WTC11 (cell line): Measurements from ENCODE around the gene PPM1L. TPM values are rescaled to one million over a fixed set of nuclear protein-coding genes. Genes with fewer than 3 reads are reported as not detected.

ENCODE experiments used
- GABPB1 ChIP-seq: sonication (generic); formaldehyde crosslinking; IDR thresholded peaks from 2 replicates; pipeline ENCODE4 v1.8.1; 2023; ENCODE audit warnings: mild to moderate bottlenecking, missing genetic modification reagents
- JUN ChIP-seq: sonication (generic); formaldehyde crosslinking; IDR thresholded peaks from 2 replicates; pipeline ENCODE4 v1.8.0; 2023; ENCODE audit warnings: mild to moderate bottlenecking, missing genetic modification reagents
- KAT7 ChIP-seq: sonication (generic); formaldehyde crosslinking; IDR thresholded peaks from 2 replicates; pipeline ENCODE4 v1.8.1; 2023; ENCODE audit warnings: missing genetic modification reagents, mild to moderate bottlenecking, borderline replicate concordance
- NFATC4 ChIP-seq: fragments of 250-450 bp; sonication (Bioruptor Pico); IDR thresholded peaks from 2 replicates; pipeline ENCODE4 v1.9.0; 2021; ENCODE audit warnings: mild to moderate bottlenecking
- NR3C1 ChIP-seq: sonication (generic); formaldehyde crosslinking; conservative IDR thresholded peaks from 2 replicates; pipeline ENCODE4 v1.8.1; 2023; ENCODE audit warnings: low read depth, mild to moderate bottlenecking, missing genetic modification reagents
- RORB ChIP-seq: fragments of 250-450 bp; sonication (Bioruptor Pico); IDR thresholded peaks from 2 replicates; pipeline ENCODE4 v1.9.0; 2021; ENCODE audit warnings: mild to moderate bottlenecking
- SMAD3 ChIP-seq: sonication (generic); formaldehyde crosslinking; IDR thresholded peaks from 2 replicates; pipeline ENCODE4 v1.8.0; 2022; ENCODE audit warnings: missing genetic modification reagents, mild to moderate bottlenecking, borderline replicate concordance
- SP1 ChIP-seq: sonication (generic); formaldehyde crosslinking; conservative IDR thresholded peaks from 2 replicates; pipeline ENCODE4 v1.8.1; 2022; ENCODE audit warnings: missing genetic modification reagents
- TCF7 ChIP-seq: sonication (generic); formaldehyde crosslinking; IDR thresholded peaks from 2 replicates; pipeline ENCODE4 v1.8.0; 2022; ENCODE audit warnings: mild to moderate bottlenecking, low read depth, missing genetic modification reagents, moderate library complexity
- TEAD4 ChIP-seq: sonication (generic); formaldehyde crosslinking; IDR thresholded peaks from 2 replicates; pipeline ENCODE4 v1.8.0; 2022; ENCODE audit warnings: mild to moderate bottlenecking, missing genetic modification reagents
- ZNF121 ChIP-seq: sonication (generic); formaldehyde crosslinking; IDR thresholded peaks from 2 replicates; pipeline ENCODE4 v1.8.0; 2023; ENCODE audit warnings: missing genetic modification reagents
- ZNF671 ChIP-seq: fragments of 250-450 bp; sonication (Bioruptor Pico); IDR thresholded peaks from 2 replicates; pipeline ENCODE4 v1.8.0; 2021; ENCODE audit warnings: mild to moderate bottlenecking
- total RNA-seq: library from RNA; stranded (reverse); gene quantifications from 3 replicates; pipeline ENCODE4 v1.2.3, GENCODE V29; 2021
- TF ChIP-seq, protein P1 (sequence below): sonication (generic); formaldehyde crosslinking; IDR thresholded peaks from 2 replicates; pipeline ENCODE4 v1.8.1; 2023; ENCODE audit warnings: mild to moderate bottlenecking, missing genetic modification reagents, borderline replicate concordance
- TF ChIP-seq, protein P2 (sequence below): sonication (generic); formaldehyde crosslinking; conservative IDR thresholded peaks from 2 replicates; pipeline ENCODE4 v1.8.1; 2022; ENCODE audit warnings: mild to moderate bottlenecking, missing genetic modification reagents
- TF ChIP-seq, protein P3 (sequence below): sonication (generic); formaldehyde crosslinking; IDR thresholded peaks from 2 replicates; pipeline ENCODE4 v1.8.0; 2022; ENCODE audit warnings: mild to moderate bottlenecking, missing genetic modification reagents
- TF ChIP-seq, protein P4 (sequence below): fragments of 200-600 bp; IDR thresholded peaks from 2 replicates; pipeline ENCODE4 v1.8.0; 2022; ENCODE audit warnings: antibody characterized with exemption
- TF ChIP-seq, protein P5 (sequence below): sonication (generic); formaldehyde crosslinking; IDR thresholded peaks from 2 replicates; pipeline ENCODE4 v1.8.1; 2022; ENCODE audit warnings: low read depth, missing genetic modification reagents, borderline replicate concordance
- TF ChIP-seq, protein P6 (sequence below): fragments of 250-450 bp; sonication (Bioruptor Pico); IDR thresholded peaks from 2 replicates; pipeline ENCODE4 v1.9.0; 2021; ENCODE audit warnings: mild to moderate bottlenecking
- TF ChIP-seq, protein P7 (sequence below): sonication (generic); formaldehyde crosslinking; IDR thresholded peaks from 2 replicates; pipeline ENCODE4 v1.8.1; 2022; ENCODE audit warnings: mild to moderate bottlenecking, moderate library complexity, missing genetic modification reagents
- TF ChIP-seq, protein P8 (sequence below): sonication (generic); formaldehyde crosslinking; IDR thresholded peaks from 2 replicates; pipeline ENCODE4 v1.8.0; 2022; ENCODE audit warnings: mild to moderate bottlenecking, missing genetic modification reagents
- TF ChIP-seq, protein P9 (sequence below): sonication (generic); formaldehyde crosslinking; IDR thresholded peaks from 2 replicates; pipeline ENCODE4 v1.8.1; 2022; ENCODE audit warnings: mild to moderate bottlenecking, missing genetic modification reagents, moderate library complexity, borderline replicate concordance

Gene PPM1L
- total RNA-seq, 1 experiment from 2014 or later = 18.1 TPM

DNA sequence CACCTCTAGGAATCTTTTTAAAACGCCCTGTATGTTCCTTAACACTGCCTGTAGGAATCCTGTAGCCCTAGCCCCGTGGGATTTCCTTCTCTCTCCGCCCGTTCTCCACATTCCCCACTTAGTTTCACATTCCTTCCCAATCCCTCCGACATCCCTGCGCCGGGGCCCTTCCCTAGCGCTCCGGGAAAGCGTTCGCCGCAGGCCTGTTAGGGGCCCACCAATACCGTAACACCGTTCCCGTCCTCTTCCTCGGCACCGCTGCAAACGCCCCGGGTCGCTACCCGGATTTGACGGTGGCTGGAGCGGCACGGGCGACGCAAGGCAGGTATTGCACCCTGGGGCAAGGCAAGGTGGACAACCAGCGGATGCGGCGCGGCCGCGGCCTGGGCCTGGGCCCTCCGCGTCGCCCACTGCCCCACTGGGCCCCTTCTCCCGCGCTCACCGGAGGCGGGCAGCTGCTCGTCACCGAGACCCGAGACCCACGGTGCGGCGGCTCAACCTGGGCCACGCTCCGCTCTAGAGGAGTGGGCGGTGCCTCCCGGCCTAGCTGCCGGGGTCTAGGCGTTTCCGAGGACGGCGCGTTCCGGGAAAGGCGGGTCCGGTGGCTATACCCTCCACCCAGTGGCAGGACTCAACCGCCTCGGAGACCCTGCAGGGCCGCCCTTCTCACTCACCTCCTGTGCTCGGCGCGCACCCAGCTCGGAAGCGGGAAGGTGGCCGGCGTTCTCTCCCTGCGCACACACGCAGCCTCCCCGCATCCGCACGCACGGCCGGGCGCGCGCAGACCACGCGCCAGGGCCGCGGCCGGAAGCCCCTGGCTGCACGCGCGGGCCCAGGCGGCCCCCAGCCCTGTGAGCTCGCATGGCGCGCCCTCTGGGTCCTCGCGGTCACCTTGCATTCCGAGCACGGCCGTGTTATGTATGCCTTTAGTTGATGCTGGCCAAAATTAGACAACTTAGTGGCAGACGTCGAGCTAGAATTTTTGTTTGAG is 348.8 kb downstream of the PPM1L start, which contains the start of gene B3GALNT1 (continued):
- TF ChIP-seq NFATC4 (CRISPR knock-in tag) (no peak), ZNF121 (peak; percentile 62; the same call in 1 of the 2 replicates), ZNF671 (CRISPR knock-in tag) (no peak), SP1 (CRISPR knock-in tag) (peak; percentile 51; the same call in 1 of the 2 replicates), TCF7 (peak; percentile 96; the same call in 1 of the 2 replicates), JUN (CRISPR knock-in tag) (peak; percentile 97), TEAD4 (CRISPR knock-in tag) (peak; percentile 93), GABPB1 (no peak), KAT7 (peak; percentile 92; the same call in 1 of the 2 replicates), RORB (CRISPR knock-in tag) (no peak), NR3C1 (no peak), SMAD3 (CRISPR knock-in tag) (peak; percentile 72; the same call in 1 of the 2 replicates)
- TF ChIP-seq, protein P1, sequence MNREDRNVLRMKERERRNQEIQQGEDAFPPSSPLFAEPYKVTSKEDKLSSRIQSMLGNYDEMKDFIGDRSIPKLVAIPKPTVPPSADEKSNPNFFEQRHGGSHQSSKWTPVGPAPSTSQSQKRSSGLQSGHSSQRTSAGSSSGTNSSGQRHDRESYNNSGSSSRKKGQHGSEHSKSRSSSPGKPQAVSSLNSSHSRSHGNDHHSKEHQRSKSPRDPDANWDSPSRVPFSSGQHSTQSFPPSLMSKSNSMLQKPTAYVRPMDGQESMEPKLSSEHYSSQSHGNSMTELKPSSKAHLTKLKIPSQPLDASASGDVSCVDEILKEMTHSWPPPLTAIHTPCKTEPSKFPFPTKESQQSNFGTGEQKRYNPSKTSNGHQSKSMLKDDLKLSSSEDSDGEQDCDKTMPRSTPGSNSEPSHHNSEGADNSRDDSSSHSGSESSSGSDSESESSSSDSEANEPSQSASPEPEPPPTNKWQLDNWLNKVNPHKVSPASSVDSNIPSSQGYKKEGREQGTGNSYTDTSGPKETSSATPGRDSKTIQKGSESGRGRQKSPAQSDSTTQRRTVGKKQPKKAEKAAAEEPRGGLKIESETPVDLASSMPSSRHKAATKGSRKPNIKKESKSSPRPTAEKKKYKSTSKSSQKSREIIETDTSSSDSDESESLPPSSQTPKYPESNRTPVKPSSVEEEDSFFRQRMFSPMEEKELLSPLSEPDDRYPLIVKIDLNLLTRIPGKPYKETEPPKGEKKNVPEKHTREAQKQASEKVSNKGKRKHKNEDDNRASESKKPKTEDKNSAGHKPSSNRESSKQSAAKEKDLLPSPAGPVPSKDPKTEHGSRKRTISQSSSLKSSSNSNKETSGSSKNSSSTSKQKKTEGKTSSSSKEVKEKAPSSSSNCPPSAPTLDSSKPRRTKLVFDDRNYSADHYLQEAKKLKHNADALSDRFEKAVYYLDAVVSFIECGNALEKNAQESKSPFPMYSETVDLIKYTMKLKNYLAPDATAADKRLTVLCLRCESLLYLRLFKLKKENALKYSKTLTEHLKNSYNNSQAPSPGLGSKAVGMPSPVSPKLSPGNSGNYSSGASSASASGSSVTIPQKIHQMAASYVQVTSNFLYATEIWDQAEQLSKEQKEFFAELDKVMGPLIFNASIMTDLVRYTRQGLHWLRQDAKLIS (CRISPR knock-in tag) = no peak
- TF ChIP-seq, protein P2, sequence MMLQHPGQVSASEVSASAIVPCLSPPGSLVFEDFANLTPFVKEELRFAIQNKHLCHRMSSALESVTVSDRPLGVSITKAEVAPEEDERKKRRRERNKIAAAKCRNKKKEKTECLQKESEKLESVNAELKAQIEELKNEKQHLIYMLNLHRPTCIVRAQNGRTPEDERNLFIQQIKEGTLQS (CRISPR knock-in tag) = no peak
- TF ChIP-seq, protein P3, sequence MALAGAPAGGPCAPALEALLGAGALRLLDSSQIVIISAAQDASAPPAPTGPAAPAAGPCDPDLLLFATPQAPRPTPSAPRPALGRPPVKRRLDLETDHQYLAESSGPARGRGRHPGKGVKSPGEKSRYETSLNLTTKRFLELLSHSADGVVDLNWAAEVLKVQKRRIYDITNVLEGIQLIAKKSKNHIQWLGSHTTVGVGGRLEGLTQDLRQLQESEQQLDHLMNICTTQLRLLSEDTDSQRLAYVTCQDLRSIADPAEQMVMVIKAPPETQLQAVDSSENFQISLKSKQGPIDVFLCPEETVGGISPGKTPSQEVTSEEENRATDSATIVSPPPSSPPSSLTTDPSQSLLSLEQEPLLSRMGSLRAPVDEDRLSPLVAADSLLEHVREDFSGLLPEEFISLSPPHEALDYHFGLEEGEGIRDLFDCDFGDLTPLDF = peak; percentile 92
- TF ChIP-seq, protein P4, sequence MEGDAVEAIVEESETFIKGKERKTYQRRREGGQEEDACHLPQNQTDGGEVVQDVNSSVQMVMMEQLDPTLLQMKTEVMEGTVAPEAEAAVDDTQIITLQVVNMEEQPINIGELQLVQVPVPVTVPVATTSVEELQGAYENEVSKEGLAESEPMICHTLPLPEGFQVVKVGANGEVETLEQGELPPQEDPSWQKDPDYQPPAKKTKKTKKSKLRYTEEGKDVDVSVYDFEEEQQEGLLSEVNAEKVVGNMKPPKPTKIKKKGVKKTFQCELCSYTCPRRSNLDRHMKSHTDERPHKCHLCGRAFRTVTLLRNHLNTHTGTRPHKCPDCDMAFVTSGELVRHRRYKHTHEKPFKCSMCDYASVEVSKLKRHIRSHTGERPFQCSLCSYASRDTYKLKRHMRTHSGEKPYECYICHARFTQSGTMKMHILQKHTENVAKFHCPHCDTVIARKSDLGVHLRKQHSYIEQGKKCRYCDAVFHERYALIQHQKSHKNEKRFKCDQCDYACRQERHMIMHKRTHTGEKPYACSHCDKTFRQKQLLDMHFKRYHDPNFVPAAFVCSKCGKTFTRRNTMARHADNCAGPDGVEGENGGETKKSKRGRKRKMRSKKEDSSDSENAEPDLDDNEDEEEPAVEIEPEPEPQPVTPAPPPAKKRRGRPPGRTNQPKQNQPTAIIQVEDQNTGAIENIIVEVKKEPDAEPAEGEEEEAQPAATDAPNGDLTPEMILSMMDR = no peak
- TF ChIP-seq, protein P5, sequence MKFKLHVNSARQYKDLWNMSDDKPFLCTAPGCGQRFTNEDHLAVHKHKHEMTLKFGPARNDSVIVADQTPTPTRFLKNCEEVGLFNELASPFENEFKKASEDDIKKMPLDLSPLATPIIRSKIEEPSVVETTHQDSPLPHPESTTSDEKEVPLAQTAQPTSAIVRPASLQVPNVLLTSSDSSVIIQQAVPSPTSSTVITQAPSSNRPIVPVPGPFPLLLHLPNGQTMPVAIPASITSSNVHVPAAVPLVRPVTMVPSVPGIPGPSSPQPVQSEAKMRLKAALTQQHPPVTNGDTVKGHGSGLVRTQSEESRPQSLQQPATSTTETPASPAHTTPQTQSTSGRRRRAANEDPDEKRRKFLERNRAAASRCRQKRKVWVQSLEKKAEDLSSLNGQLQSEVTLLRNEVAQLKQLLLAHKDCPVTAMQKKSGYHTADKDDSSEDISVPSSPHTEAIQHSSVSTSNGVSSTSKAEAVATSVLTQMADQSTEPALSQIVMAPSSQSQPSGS (CRISPR knock-in tag) = no peak
- TF ChIP-seq, protein P6, sequence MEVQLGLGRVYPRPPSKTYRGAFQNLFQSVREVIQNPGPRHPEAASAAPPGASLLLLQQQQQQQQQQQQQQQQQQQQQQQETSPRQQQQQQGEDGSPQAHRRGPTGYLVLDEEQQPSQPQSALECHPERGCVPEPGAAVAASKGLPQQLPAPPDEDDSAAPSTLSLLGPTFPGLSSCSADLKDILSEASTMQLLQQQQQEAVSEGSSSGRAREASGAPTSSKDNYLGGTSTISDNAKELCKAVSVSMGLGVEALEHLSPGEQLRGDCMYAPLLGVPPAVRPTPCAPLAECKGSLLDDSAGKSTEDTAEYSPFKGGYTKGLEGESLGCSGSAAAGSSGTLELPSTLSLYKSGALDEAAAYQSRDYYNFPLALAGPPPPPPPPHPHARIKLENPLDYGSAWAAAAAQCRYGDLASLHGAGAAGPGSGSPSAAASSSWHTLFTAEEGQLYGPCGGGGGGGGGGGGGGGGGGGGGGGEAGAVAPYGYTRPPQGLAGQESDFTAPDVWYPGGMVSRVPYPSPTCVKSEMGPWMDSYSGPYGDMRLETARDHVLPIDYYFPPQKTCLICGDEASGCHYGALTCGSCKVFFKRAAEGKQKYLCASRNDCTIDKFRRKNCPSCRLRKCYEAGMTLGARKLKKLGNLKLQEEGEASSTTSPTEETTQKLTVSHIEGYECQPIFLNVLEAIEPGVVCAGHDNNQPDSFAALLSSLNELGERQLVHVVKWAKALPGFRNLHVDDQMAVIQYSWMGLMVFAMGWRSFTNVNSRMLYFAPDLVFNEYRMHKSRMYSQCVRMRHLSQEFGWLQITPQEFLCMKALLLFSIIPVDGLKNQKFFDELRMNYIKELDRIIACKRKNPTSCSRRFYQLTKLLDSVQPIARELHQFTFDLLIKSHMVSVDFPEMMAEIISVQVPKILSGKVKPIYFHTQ (CRISPR knock-in tag) = no peak
- TF ChIP-seq, protein P7, sequence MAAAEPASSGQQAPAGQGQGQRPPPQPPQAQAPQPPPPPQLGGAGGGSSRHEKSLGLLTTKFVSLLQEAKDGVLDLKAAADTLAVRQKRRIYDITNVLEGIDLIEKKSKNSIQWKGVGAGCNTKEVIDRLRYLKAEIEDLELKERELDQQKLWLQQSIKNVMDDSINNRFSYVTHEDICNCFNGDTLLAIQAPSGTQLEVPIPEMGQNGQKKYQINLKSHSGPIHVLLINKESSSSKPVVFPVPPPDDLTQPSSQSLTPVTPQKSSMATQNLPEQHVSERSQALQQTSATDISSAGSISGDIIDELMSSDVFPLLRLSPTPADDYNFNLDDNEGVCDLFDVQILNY (CRISPR knock-in tag) = peak; percentile 93
- TF ChIP-seq, protein P8, sequence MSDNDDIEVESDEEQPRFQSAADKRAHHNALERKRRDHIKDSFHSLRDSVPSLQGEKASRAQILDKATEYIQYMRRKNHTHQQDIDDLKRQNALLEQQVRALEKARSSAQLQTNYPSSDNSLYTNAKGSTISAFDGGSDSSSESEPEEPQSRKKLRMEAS = peak; percentile 83
- TF ChIP-seq, protein P9, sequence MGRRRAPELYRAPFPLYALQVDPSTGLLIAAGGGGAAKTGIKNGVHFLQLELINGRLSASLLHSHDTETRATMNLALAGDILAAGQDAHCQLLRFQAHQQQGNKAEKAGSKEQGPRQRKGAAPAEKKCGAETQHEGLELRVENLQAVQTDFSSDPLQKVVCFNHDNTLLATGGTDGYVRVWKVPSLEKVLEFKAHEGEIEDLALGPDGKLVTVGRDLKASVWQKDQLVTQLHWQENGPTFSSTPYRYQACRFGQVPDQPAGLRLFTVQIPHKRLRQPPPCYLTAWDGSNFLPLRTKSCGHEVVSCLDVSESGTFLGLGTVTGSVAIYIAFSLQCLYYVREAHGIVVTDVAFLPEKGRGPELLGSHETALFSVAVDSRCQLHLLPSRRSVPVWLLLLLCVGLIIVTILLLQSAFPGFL = no peak
